ENCODE data around the gene PLCB4.

DNA sequence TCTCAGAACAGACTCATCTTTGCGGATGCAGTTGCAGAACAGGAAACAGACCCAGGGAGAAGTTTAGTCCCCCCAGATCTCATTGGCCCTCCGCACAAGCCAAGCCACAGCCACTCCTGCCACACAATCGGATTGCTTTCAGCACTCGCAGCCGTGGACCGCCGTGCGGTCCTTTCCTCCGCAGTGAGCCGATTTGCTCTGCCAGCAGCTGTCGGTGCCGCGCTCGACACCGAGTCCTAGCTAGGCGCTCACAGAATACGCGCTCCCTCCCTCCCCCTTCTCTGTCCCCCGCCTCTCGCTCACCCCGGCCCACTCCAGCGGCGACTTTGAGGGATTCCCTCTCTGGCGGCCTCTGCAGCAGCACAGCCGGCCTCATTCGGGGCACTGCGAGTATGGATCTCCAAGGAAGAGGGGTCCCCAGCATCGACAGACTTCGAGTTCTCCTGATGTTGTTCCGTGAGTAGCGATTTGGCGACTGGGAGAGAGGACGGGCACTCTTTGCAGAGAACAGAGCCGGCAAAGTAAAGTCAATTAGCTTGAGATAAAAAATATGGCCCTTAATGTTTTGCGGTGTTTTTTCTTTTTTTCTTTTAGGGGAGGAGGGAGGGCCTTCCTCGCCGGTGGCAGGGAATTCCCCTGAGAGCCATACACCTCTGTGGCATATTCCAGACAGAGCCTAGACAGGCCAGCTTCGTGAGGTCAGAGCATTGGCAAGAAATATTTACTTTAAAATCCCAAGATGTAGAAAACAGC, 445.8 kb downstream of the PLCB4 start, which contains the start of gene LAMP5:
- TF ChIP-seq, protein P1, sequence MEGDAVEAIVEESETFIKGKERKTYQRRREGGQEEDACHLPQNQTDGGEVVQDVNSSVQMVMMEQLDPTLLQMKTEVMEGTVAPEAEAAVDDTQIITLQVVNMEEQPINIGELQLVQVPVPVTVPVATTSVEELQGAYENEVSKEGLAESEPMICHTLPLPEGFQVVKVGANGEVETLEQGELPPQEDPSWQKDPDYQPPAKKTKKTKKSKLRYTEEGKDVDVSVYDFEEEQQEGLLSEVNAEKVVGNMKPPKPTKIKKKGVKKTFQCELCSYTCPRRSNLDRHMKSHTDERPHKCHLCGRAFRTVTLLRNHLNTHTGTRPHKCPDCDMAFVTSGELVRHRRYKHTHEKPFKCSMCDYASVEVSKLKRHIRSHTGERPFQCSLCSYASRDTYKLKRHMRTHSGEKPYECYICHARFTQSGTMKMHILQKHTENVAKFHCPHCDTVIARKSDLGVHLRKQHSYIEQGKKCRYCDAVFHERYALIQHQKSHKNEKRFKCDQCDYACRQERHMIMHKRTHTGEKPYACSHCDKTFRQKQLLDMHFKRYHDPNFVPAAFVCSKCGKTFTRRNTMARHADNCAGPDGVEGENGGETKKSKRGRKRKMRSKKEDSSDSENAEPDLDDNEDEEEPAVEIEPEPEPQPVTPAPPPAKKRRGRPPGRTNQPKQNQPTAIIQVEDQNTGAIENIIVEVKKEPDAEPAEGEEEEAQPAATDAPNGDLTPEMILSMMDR (IDR thresholded peaks at IDR 0.05) = no peak
- no peak for TF ChIP-seq POLR2A (IDR thresholded peaks at IDR 0.05)
